ENCODE data around the gene GMDS. TPM values are rescaled to one million over a fixed set of nuclear protein-coding genes. Genes with fewer than 3 reads are reported as not detected.

The GMDS gene
- total RNA-seq, 1 donor from 2014 or later, result 5.3 TPM

GRCh38 chr6:1739220-1739619, 506.2 kb downstream of the GMDS start:
- DNase-seq (ENCODE audit: missing footprints), result no peak
- ATAC-seq, result no peak
- intact Hi-C loops (cut with DNase I), result no loop called here

GRCh38 chr6:1738558-1739081, 506.8 kb downstream of the GMDS start:
- no peak for ATAC-seq
- no peak for DNase-seq (ENCODE audit: missing footprints)
- intact Hi-C loops (cut with DNase I), result no loop called here

- intact Hi-C loops (cut with DNase I), result no loop called here
- DNase-seq (ENCODE audit: missing footprints), result no peak
These were observed 507.7 kb downstream of the GMDS start for GRCh38 chr6:1737463-1738311.

GRCh38 chr6:1736346-1737105, 508.9 kb downstream of the GMDS start:
- DNase-seq (ENCODE audit: missing footprints), result no peak
- intact Hi-C loops (cut with DNase I), result no loop called here
- no peak for ATAC-seq

More at GRCh38 chr6:1737463-1738311, 507.7 kb downstream of the GMDS start:
- no peak for ATAC-seq

- DNase-seq (ENCODE audit: missing footprints) (no peak), ATAC-seq (no peak)
- intact Hi-C loops (cut with DNase I), result no loop called here
These were observed 510.1 kb downstream of the GMDS start for GRCh38 chr6:1735239-1735803.

GRCh38 chr6:1730882-1731281, 514.5 kb downstream of the GMDS start:
- intact Hi-C loops (cut with DNase I), result no loop called here
- DNase-seq (ENCODE audit: missing footprints), result no peak
- ATAC-seq, result no peak

GRCh38 chr6:1729750-1730140, 515.7 kb downstream of the GMDS start:
- intact Hi-C loops (cut with DNase I), result no loop called here
- ATAC-seq (no peak), DNase-seq (ENCODE audit: missing footprints) (no peak)

GRCh38 chr6:1729133-1729749, 516.2 kb downstream of the GMDS start:
- intact Hi-C loops (cut with DNase I), result no loop called here
- no peak for DNase-seq (ENCODE audit: missing footprints)

GRCh38 chr6:1726341-1726768, 519.0 kb downstream of the GMDS start:
- ATAC-seq (no peak), DNase-seq (ENCODE audit: missing footprints) (no peak)
- intact Hi-C loops (cut with DNase I), result no loop called here

More at GRCh38 chr6:1729133-1729749, 516.2 kb downstream of the GMDS start:
- ATAC-seq, result no peak

- intact Hi-C loops (cut with DNase I), result no loop called here
- ATAC-seq (peak; percentile 64), DNase-seq (ENCODE audit: missing footprints) (peak; percentile 87)
These were observed 520.8 kb downstream of the GMDS start for GRCh38 chr6:1724616-1725015.

GRCh38 chr6:1724124-1724523, 521.3 kb downstream of the GMDS start:
- ATAC-seq, result no peak
- intact Hi-C loops (cut with DNase I), result no loop called here

GRCh38 chr6:1722801-1723200, 522.6 kb downstream of the GMDS start:
- ATAC-seq (no peak), DNase-seq (ENCODE audit: missing footprints) (no peak)
- intact Hi-C loops (cut with DNase I), result no loop called here

More at GRCh38 chr6:1724124-1724523, 521.3 kb downstream of the GMDS start:
- DNase-seq (ENCODE audit: missing footprints), result no peak

GRCh38 chr6:1720620-1721322, 524.6 kb downstream of the GMDS start:
- intact Hi-C loops (cut with DNase I), result no loop called here
- DNase-seq (ENCODE audit: missing footprints) (no peak), ATAC-seq (no peak)

GRCh38 chr6:1719922-1720321, 525.5 kb downstream of the GMDS start:
- intact Hi-C loops (cut with DNase I), result no loop called here
- no peak for ATAC-seq

GRCh38 chr6:1716868-1717267, 528.5 kb downstream of the GMDS start:
- intact Hi-C loops (cut with DNase I), result no loop called here
- ATAC-seq (no peak), DNase-seq (ENCODE audit: missing footprints) (no peak)

More at GRCh38 chr6:1719922-1720321, 525.5 kb downstream of the GMDS start:
- no peak for DNase-seq (ENCODE audit: missing footprints)

- intact Hi-C loops (cut with DNase I), result no loop called here
- no peak for ATAC-seq
- DNase-seq (ENCODE audit: missing footprints), result no peak
These were observed 529.0 kb downstream of the GMDS start for GRCh38 chr6:1716396-1716795.

GRCh38 chr6:1715336-1715735, 530.1 kb downstream of the GMDS start:
- ATAC-seq (no peak), DNase-seq (ENCODE audit: missing footprints) (no peak)
- intact Hi-C loops (cut with DNase I), result no loop called here

GRCh38 chr6:1714654-1715053, 530.8 kb downstream of the GMDS start:
- intact Hi-C loops (cut with DNase I), result no loop called here
- DNase-seq (ENCODE audit: missing footprints) (no peak), ATAC-seq (no peak)

Measured in Right ventricle myocardium inferior (tissue), 1 donor.